GM19395 (cell line): ENCODE results near the gene TAL2.

ENCODE experiments used
- ATAC-seq: cut with Tn5 transposase; IDR thresholded peaks from one replicate; pipeline ENCODE4 v1.9.1; 2021; ENCODE audit warnings: mild to moderate bottlenecking, moderate library complexity; ENCODE audit not compliant: unreplicated experiment

The TAL2 gene

DNA sequence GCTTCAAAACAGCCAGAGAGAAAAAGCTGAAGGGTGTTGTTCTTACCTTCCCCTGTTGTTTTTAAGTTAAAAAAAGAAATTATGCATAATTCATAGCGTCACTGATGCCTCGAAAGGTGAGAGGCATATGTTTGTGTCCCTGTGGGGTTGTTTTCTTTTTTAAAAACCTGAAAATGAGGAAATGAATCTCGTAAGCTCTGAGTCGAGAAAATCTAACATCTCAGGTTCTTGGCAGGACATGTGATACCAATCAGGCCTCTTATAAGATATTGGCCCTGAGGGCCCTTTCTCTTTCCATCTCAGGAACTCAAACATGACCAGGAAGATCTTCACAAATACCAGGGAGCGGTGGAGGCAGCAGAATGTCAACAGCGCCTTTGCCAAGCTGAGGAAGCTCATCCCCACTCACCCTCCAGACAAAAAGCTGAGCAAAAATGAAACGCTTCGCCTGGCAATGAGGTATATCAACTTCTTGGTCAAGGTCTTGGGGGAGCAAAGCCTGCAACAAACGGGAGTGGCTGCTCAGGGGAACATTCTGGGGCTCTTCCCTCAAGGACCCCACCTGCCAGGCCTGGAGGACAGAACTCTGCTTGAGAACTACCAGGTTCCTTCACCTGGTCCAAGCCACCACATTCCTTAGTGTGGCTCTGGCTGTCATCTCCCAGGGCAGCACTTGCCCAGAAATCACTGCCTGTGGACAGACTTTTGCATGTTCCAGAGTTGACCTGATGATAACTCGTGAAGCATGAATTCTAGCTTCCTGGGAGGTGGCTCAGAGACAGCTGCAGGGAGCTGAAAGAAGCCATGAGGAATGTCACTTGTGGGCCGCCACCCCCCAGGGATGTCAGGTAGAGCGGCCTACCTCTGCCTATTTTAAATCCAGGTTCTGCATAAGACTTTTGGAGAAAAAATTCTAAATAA is at the start of gene TAL2:
Gene TAL2, plus strand, starts transcription at position 274 of the 921 bp plus-strand sequence. Its CDS starts 40 bp downstream, at position 314.
- ATAC-seq, result peak; percentile 91

- no peak for ATAC-seq
These were observed 41.3 kb upstream of the TAL2 start for GRCh38 chr9:105621001-105621400.

DNA sequence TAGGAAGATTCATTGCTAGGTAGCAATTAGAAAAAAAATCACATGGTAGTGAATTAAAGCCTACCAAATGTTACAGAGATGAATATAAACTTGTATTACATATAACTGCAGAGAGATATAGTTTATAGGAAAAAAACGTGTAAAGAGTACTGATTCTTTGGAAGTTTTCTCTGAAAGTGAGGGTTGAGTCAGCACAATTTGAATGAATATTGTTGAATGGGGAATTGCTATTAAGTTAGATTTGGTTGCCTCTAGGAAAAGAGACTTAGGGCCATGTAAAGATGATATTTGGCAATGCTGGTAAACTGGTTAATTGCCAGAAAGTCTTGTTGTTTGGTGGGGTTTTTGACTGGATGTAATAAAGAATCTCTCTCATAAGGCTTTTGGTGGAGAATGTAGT is 37.2 kb upstream of the TAL2 start:
- ATAC-seq, result no peak

GRCh38 chr9:105632807-105633206 is 29.4 kb upstream of the TAL2 start:
- no peak for ATAC-seq

DNA sequence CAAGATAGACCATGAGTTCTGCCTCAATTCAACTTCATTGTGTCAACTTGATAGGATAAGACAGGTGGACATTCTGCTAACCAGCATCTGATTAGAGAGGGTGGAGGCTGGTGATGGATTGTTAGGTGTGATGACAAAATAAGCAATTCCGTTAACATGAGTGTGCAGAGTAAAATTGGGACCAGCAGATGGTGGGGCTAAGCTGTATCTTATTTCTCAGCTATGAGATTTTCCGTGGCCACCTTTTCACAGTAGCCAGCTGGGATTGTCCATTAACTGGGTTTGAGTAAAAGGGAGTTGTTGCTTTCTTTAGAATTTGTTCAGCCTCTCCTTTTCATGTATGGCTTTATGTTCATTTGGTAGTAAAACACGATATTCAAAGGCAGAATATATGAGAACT is 28.8 kb upstream of the TAL2 start:
- no peak for ATAC-seq

GRCh38 chr9:105636331-105636730 is 25.9 kb upstream of the TAL2 start:
- ATAC-seq, result no peak

- ATAC-seq, result no peak
These were observed 24.4 kb upstream of the TAL2 start for GRCh38 chr9:105637787-105638395.

DNA sequence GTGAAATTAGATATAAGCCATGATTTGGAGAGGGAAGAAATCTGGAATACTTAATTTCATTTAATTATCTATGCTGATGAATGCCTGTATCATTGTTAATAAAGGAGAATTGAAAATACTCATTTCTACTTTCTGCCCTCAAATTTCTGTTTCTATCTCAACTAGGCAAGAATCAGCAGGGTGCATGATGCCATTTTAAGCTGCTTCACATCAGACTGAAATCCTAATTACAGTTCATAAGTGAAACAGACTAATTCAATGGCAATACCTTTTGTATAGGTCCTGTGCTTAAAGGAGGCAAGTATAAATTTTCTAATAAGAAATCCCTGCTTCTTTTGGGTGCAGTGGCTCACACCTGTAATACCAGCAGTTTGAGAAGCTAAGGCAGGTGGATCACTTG is 22.3 kb upstream of the TAL2 start:
- peak; percentile 66 for ATAC-seq

DNA sequence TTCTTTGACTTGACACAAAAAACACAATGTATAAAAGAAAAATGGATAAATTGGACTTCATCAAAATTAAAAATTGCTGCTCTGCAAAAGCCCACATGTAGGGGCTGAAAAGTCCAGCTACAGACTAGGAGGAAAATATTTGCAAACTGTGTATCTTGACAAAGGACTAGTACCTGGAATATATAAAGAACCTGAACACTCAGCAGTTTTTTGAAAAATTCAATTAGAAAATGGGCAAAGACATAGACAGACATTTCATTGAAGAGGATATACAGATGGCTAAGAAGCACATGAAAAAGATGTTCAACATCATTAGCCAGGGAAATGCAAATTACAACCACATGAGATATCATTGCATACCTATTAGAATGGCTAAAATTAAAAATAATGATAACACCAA is 18.5 kb upstream of the TAL2 start:
- ATAC-seq, result no peak

- ATAC-seq, result no peak
These were observed 15.2 kb upstream of the TAL2 start for GRCh38 chr9:105646879-105647594.

DNA sequence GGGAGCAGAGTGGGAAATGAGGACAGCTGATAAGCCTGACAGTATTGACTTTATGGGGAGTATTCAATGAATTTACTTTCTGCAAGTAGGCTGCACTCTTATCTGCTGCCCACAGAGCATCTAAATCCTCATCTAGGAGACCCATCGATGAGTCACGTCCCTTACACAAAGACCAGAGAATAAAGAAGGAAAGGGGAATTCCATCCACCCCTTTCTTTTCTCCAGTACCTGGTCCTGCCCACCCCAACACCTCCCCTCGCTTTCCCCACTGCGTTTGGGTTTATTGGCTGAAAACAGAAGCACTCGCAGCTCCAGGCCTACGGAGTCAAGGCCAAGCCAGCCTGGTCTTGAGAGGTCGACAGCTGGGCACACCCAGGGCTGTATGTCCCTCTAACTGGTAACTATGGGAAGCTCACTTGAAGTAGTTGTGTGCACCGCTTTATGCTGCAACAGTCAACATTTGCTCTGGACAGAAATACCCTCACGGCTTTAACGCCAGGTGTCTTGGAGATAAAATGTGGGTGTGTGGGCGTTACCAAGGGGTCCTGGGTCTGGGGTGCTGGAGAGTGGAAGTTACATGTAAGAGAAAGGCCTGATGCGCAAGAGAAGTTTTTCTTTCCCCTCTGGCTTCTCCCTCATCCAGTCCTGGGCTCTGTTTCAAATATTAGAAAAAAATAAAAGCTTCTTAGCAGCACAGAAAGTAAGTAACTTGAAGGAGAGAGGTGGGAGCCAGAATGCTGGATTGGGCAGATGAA is 14.5 kb upstream of the TAL2 start:
- ATAC-seq, result no peak

- no peak for ATAC-seq
These were observed 10.5 kb upstream of the TAL2 start for GRCh38 chr9:105651806-105652205.

DNA sequence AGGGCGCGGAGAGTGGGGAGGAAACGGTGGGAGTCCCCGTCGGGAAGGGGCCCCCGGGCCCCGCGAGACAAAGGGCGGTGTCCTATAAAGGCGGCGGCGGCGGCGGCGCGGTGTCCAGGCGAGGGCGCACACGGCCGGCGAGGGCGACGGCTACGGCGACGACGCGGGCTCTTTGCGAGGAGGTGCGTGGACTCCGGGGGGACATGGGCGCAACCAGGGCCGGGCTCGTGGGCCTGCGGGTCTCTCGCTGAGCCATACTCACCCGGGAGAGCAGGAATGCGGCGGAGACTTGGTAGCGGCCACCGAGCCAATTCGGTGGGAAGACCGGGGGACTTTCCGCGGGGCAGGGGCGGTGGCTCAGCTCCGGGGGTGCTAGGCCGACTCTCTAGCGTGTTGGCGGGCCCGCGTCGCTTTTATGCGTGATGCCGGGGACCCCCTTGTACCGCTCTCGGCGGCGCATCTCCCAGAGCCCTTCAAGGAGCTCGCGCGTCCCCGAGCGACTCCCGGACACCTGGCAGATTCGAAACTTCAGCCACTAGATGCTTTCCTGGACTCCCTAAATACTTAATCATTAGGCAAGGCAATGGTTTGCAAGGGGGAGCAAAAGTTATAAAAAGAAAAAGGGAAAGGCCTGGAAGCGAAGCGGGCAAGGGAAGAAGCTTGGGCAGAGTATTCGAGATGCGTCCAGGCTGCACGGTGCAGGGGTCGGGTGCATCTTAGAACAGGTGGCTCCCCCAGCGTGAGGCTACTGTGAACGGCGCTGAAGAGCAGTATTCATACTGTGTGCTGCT is 5.9 kb upstream of the TAL2 start:
- peak; percentile 75 for ATAC-seq

DNA sequence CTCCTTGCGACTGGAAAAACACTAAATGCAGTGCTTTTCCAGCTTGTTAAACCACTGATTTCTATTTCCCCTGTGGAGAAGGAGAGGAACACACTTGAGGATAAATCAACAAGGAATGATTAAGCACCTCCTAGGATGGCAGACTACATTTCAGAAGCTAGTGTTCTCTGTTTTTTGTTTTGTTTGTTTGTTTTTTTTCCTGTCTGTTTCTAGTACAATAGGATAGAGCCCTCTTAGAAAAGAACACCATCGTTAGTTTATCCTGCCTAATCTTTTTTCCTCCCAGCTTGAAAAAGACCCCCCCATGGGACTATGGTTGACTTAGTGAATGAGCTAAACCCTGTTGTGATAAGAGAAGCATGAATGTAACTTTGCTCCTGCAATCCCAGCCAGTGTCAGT is 3.9 kb upstream of the TAL2 start:
- ATAC-seq, result no peak

GRCh38 chr9:105661011-105661410 is 1.2 kb upstream of the TAL2 start:
- no peak for ATAC-seq

DNA sequence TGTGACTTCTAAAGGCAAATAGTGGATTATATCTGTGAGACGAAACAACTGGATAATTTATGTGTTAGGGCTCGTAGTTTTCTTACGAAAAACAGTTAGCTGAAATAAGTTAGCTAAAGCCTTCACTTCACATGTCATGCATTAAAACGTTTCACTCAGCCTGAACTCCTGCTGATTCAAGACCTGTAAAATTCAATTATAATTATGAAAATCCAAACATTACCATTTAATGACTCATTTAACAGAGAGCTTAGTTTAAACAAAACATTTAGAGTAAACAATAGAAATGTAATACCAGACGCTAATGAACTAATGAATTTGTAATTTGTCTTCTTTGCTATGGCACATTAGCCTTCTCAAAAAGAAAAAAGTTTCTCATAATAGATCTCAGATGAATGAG is 1.7 kb downstream of the TAL2 start:
- no peak for ATAC-seq

DNA sequence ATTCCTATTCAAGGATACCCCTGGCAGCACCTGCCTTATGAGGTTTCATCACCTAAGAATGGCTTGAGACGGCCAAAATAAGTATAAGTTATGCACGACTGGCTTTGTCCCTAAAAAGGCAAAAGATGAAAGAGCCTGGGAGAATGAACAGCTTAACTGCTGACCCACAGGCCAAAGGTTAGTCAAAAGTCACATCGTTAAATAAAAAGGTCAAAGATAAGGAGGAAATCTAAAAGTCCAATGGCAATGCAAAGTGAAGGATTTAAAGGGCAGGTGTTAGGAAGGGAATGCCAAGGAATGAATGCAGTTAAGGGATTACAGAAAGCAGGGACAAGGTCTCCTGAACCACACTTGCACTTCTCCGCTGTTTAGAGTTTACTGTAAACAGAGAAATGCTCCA is 5.6 kb downstream of the TAL2 start:
- ATAC-seq, result no peak

- no peak for ATAC-seq
These were observed 8.1 kb downstream of the TAL2 start for GRCh38 chr9:105670315-105670714.

- ATAC-seq, result no peak
These were observed 8.5 kb downstream of the TAL2 start for GRCh38 chr9:105670775-105671174.

- peak; percentile 74 for ATAC-seq
These were observed 10.5 kb downstream of the TAL2 start for GRCh38 chr9:105672711-105673234.
